ENCODE results near the gene C19orf67.

C19orf67 gene

GRCh38 chr19:14073925-14074838 is 11.4 kb downstream of the C19orf67 start (continued):
- no peak for TF ChIP-seq ZNF548 (tag by site-specific recombination; IDR thresholded peaks at IDR 0.05)
- TF ChIP-seq IKZF3 (tag by site-specific recombination; IDR thresholded peaks at IDR 0.05): no peak
- TF ChIP-seq ZNF660 (tag by site-specific recombination; IDR thresholded peaks at IDR 0.05): no peak
- no peak for TF ChIP-seq ZNF2 (tag by site-specific recombination; IDR thresholded peaks at IDR 0.05)
- TF ChIP-seq YY2 (tag by site-specific recombination; IDR thresholded peaks at IDR 0.05): 0 out of 2 replicates have a peak, but pooled peaks have one; percentile 29
- no peak for TF ChIP-seq ZNF580 (tag by site-specific recombination; IDR thresholded peaks at IDR 0.05)
- TF ChIP-seq SP2 (tag by site-specific recombination; IDR thresholded peaks at IDR 0.05): no peak
- no peak for TF ChIP-seq ZNF324 (tag by site-specific recombination; IDR thresholded peaks at IDR 0.05)
- TF ChIP-seq ZXDB (tag by site-specific recombination; IDR thresholded peaks at IDR 0.05): no peak
- TF ChIP-seq ZNF48 (tag by site-specific recombination; IDR thresholded peaks at IDR 0.05): no peak
- TF ChIP-seq ZSCAN18 (tag by site-specific recombination; IDR thresholded peaks at IDR 0.05): no peak
- TF ChIP-seq ZBTB1 (tag by site-specific recombination; IDR thresholded peaks at IDR 0.05): no peak
- TF ChIP-seq ZNF600 (tag by site-specific recombination; IDR thresholded peaks at IDR 0.05): peak; percentile 95
- no peak for TF ChIP-seq ZNF830 (tag by site-specific recombination; IDR thresholded peaks at IDR 0.05; ENCODE audit: low read depth)

GRCh38 chr19:14073261-14073924 is 12.2 kb downstream of the C19orf67 start:
- POLR2A ChIA-PET: interaction anchor here (0.6 to 1.6 kb wide), 5 partner anchors 16 to 193 kb away, joined by 3 to 11 read pairs (median 4); partner anchors contain the start of genes ASF1B and CC2D1A
- Histone ChIP-seq H3K9me3 (ENCODE audit: control insufficient read depth, insufficient read depth, low read depth, low read length) (no peaks in the 10 kb centered on the region), H3K36me3 (ENCODE audit: control insufficient read depth in 2 of 2, insufficient read depth in 1 of 2, low read length in 2 of 2) (no peaks in the 10 kb centered on the region), H3K27ac (ENCODE audit: extremely low read depth, low read depth, low read length) (peak overlapping the region; percentile 44; the same call in 1 of the 2 replicates), H3K4me3 (ENCODE audit: low read depth, low read length) (peak overlapping the region; percentile 57), H3K4me1 (ENCODE audit: control insufficient read depth, insufficient read depth, low read length) (no peaks in the 10 kb centered on the region)
- CTCF ChIA-PET: interaction anchor here (0.6 to 6.2 kb wide), 16 partner anchors 8 to 283 kb away, joined by 3 to 80 read pairs (median 4); partner anchors contain the start of genes IL27RA and PALM3
- TF ChIP-seq ZNF350 (tag by site-specific recombination; IDR thresholded peaks at IDR 0.05) (no peak), ZNF248 (tag by site-specific recombination; IDR thresholded peaks at IDR 0.05) (no peak), KLF10 (tag by site-specific recombination; IDR thresholded peaks at IDR 0.05) (no peak), CTCF (tag by site-specific recombination; IDR thresholded peaks at IDR 0.05) (0 out of 2 replicates have a peak, but pooled peaks have one; percentile 10), TRIM28 (IDR thresholded peaks at IDR 0.05; ENCODE audit: borderline replicate concordance, low read length) (no peak), ZNF214 (tag by site-specific recombination; IDR thresholded peaks at IDR 0.05; ENCODE audit: borderline replicate concordance) (no peak), ZNF416 (tag by site-specific recombination; IDR thresholded peaks at IDR 0.05) (no peak), SP2 (tag by site-specific recombination; IDR thresholded peaks at IDR 0.05) (0 out of 2 replicates have a peak, but pooled peaks have one; percentile 18), MYNN (tag by site-specific recombination; IDR thresholded peaks at IDR 0.05; ENCODE audit: borderline replicate concordance) (no peak), ZNF701 (tag by site-specific recombination; IDR thresholded peaks at IDR 0.05) (no peak), ZNF157 (tag by site-specific recombination; IDR thresholded peaks at IDR 0.05) (no peak), ZFHX2 (tag by site-specific recombination; conservative IDR thresholded peaks at IDR 0.05) (no peak; the same call in 1 of the 2 replicates), ZSCAN30 (tag by site-specific recombination; IDR thresholded peaks at IDR 0.05) (0 out of 2 replicates have a peak, but pooled peaks have one; percentile 8), KLF7 (tag by site-specific recombination; IDR thresholded peaks at IDR 0.05; ENCODE audit: borderline replicate concordance) (no peak), ZNF692 (tag by site-specific recombination; IDR thresholded peaks at IDR 0.05) (no peak), INSM2 (tag by site-specific recombination; IDR thresholded peaks at IDR 0.05) (no peak)
